ENCODE measurements around the gene C2orf69.

Gene C2orf69

DNA sequence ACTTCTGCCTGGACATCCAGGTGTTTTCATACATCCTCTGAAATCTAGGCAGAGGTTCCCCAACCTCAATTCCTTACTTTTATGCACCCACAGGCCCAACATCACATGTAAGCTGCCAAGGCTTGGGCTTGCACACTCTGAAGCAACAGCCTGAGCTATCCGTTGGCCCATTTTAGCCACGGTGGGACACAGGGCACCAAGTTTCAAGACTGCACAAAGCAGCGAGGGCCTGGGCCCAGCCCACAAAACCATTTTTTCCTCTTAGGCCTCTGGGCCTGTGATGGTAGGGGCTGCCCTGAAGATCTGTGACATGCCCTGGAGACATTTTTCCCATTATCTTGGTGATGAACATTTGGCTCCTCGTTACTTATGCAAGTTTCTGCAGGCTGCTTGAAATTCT, 5.9 kb downstream of the C2orf69 start:
- no peak for DNase-seq

DNA sequence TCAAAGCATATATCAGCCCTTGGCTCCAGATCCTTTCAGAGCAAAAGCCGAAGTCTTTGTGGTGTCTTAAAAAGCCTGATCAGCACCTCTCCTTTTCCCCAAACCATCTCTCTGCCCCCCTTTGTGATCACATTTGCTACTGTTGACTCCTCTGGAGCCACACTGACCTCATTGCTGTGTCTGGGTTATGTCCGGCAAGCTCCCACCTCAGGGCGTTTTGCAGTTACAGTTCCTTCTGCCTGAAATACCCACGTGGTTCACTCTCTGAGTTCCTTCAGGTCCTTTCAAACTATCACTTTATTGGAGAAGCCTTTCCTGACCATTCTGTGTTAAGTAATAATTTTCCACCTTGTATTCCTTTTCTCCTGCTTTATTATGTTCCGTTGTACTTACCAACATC, 11.8 kb downstream of the C2orf69 start:
- no peak for DNase-seq

- DNase-seq, result no peak
Measured at GRCh38 chr2:199923924-199924323, 12.8 kb downstream of the C2orf69 start.

GRCh38 chr2:199926806-199927205, 15.7 kb downstream of the C2orf69 start:
- no peak for DNase-seq

DNA sequence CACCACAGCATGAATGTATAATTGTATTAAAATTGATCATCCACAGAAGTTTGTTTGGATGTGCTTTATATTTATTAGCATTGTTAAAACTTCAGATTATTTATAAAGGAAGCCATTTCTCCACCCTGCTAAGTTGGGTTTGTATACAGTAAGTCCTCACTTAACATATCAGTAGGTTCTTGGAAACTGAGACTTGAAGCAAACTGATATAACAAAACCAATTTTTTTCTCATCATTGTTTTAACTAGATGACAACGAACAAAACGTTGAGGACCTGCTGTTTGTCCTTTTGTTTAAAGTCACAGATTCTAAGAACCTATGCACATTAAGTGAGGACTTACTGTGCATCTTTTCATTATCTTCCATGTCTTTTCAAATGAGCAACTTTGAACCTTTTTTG, 17.1 kb downstream of the C2orf69 start:
- no peak for DNase-seq

DNA sequence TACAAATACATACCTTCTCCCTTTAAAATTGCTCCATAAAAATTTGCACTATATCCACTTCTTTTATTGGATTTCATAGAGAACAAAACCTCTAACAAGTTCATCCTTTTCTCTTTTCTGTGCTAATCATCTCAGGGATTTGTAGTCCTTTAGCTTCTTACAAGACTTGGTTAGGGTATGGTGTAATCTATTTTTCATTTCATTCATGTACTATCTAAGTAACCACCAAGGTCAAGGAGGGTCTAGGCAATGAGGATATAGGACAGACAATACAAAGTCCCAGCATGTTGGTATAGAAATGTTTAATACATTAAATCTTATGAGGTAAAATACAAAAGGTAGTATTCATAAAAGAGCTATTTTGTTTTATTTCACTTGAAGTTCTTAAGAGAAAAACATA, 17.5 kb downstream of the C2orf69 start:
- DNase-seq, result no peak

DNA sequence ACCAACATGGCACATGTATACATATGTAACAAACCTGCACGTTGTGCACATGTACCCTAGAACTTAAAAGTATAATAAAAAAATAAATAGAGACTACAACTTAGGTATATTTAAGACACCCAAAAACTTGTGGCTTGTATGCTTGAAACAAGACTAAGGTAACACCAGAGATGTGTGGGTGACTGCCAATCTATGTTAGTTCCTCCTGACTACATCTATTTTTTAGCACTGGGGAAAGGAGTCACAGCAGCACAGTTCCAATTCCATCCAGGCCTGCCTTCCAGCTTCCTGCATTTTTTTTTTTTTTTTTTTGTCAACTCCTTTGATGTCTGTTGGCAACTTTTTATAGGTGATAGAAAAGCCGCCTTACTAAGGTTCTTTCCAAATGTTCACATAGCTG, 18.2 kb downstream of the C2orf69 start:
- DNase-seq, result no peak

- no peak for DNase-seq
Measured at GRCh38 chr2:199932312-199932855, 21.3 kb downstream of the C2orf69 start.

DNA sequence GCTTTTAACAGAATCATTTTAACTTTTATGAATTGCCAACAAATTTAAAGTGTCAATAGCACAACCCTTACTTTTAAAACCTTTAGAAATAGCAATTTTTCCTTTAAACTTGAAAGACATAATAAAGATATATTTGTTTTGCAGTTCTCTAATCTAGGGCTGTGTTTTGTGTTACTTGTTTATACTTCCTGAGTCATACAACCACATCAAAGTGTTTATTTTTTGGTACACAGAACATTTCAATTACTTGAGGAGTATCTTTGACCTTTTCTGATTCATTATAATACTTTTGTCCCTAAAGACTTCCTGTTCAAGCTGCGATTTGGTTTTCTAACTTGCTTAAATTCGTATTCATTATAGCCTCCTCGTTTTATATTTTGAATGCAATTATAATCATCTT, 22.4 kb downstream of the C2orf69 start:
- no peak for DNase-seq

- DNase-seq, result no peak
Measured at GRCh38 chr2:199936554-199936953, 25.5 kb downstream of the C2orf69 start.

DNA sequence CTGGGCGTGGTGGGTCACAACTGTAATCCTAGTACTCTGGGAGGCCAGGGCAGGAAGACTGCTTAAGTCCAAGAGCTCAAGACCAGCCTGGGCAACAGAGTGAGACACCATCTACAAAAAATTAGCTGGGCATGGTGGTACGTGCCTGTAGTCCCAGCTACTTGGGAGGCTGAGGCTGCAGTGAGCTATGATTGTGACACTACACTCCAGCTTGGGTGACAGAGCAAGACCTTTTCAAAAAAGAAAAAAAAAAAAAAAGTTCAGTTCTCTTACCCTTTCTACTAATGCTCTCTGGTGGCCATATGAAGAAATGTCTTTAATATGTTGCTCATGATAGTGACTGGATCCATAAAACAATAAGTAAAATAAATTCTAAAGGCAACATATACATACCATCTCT, 29.3 kb downstream of the C2orf69 start:
- no peak for DNase-seq

DNA sequence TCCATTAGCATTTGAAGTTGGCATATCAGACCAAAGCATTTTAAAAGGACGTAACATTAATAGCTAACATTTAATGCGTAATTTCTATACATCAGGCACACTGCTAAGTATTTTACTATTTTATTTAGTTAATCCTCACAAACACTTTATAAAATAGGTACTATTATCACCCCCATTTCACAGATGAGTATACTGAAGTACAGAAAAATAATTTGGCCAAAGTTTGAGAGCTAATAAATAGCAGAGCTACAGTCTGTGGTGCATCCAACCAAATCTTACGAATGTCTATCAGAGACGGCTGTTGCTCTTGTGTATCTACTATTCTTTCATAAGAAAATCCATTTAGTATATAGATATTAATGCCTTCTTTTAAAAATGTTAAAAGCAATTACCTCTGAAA, 32.3 kb downstream of the C2orf69 start:
- no peak for DNase-seq

GRCh38 chr2:199946196-199946595, 35.1 kb downstream of the C2orf69 start:
- no peak for DNase-seq

GRCh38 chr2:199946836-199947235, 35.7 kb downstream of the C2orf69 start:
- no peak for DNase-seq

DNA sequence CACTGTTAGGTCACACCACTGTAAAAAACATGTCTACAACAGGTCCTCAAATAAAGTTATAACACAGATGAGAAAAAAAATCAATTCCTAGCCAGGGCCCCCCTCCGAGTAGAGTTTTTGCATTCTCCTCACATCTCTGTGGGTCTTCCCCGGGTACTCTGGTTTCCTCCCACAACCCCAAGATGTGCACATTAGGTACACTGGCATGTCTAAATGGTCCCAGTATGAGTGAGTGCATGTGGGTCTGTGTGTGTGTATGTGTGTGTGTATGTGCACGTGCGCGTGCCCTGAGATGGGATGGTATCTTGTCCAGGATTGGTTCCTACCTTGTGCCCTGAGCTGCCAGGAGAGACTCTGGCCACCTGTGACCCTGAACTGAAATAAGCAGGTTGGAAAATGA, 39.3 kb downstream of the C2orf69 start:
- DNase-seq, result no peak

DNA sequence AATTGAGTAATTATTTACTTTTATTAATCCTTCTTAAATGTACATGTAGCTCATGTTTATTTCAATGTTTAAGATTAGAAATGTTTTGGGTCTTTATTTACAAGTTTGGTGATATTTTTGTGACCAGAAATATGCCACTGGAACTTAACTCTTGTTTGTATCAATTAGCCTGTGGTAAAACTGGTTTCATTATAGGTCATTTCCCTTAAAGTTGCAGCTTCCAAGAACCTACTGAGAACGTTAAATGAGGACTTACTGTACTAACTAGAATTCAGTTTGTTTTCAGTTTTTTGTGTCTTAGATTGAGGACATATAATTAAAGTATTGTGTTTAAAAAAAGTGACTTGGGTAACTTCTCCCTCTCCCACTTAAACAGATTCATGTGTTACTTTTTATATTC, 39.9 kb downstream of the C2orf69 start:
- DNase-seq, result no peak

- no peak for DNase-seq
Measured at GRCh38 chr2:199955007-199955338, 43.9 kb downstream of the C2orf69 start.

- no peak for DNase-seq
Measured at GRCh38 chr2:199955339-199956061, 44.4 kb downstream of the C2orf69 start, which contains the start of the genes MAIP1 and TYW5. Gene MAIP1 (plus strand): TSS chr2:199955582. CDS start chr2:199955799, 217 bp downstream. Gene TYW5 (minus strand): TSS chr2:199955491. CDS start chr2:199955470, 21 bp downstream.

DNA sequence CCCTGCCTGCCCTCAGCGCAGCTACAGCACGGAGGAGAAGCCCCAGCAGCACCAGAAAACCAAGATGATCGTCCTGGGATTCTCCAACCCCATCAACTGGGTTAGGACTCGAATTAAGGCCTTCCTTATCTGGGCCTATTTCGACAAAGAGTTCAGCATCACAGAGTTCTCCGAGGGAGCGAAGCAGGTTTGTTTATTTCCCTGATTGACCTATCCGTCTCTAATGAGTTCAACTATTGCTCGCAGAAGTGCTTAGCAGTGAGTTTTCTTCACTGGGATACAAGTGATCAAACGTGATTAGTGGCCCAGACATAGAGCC, 44.9 kb downstream of the C2orf69 start:
- no peak for DNase-seq

GRCh38 chr2:199958014-199958413, 46.9 kb downstream of the C2orf69 start:
- no peak for DNase-seq

- no peak for DNase-seq
Measured at GRCh38 chr2:199962203-199962602, 51.1 kb downstream of the C2orf69 start.

DNA sequence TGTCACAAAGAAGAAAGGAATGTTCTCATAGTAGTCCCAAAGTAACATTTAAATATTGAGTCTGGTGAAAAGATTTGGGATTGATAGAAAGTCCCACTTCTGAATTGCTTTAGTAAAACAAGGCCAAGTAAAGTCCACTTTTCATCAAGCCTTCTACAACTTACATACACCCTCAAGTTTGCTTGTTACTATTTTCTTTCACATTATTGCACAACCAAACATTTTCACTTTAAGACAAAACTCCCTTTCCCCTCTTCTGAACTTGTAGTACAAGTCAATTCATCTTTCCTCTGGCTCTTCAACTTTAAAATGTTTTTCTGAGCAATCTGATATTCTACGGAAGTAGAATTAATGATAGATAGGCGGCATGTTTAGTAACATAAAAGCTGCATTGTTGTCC, 55.3 kb downstream of the C2orf69 start:
- DNase-seq, result no peak

GRCh38 chr2:199966976-199967375, 55.9 kb downstream of the C2orf69 start:
- DNase-seq, result no peak

- no peak for DNase-seq
Measured at GRCh38 chr2:199968126-199968525, 57.0 kb downstream of the C2orf69 start.

DNA sequence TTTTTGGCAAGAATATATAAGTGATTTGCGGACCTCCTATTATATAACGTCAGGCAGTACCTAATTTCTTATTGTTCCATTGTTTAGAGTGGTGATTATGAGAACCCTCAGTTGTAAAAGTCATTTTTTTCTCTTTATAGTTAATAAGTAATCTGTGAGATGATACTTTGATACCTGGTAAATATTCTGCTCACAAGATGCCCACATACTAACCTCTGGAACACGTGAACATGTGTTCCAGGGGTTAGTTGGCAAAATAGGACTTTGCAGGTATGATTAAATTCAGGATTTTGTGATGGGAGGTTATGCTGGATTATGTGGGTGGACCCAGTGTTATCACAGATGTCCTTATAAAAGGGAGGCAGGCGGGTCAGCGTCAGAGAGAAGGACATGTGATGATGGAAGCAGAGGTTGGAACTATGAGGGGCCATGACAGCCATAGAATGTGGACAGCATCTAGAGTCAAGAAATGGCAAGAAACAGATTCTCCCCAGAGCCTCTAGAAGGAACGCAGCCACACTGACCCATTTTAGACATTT, 61.1 kb downstream of the C2orf69 start:
- DNase-seq, result no peak

Data from NCI-H187 treated with DMSO at 0.1 percent for 48 hours (cell line).